Loucy (cell line): ENCODE measurements around the gene SLC5A8.

Source experiments
- H2AFZ ChIP-seq: fragments of 200-600 bp; sonication (generic); 2 replicates; pipeline ENCODE4 v1.6.0; 2016; ENCODE audit warnings: antibody characterized with exemption, mild to moderate bottlenecking, low read length, moderate library complexity
- H3F3A ChIP-seq: fragments of 200-600 bp; 2 replicates; pipeline ENCODE4 v1.6.0; 2016; ENCODE audit warnings: antibody characterized with exemption, low read depth, mild to moderate bottlenecking
- H3K27me3 ChIP-seq: fragments of 200-600 bp; sonication (generic); 2 replicates; pipeline ENCODE4 v1.6.1; 2014; ENCODE audit warnings: low read length, mild to moderate bottlenecking; ENCODE audit not compliant: insufficient read depth, poor library complexity, severe bottlenecking
- H3K36me3 ChIP-seq: fragments of 200-600 bp; sonication (generic); 2 replicates; pipeline ENCODE4 v1.6.1; 2016; ENCODE audit warnings: low read length; ENCODE audit not compliant: insufficient read depth
- H3K4me1 ChIP-seq: fragments of 200-600 bp; sonication (generic); 2 replicates; pipeline ENCODE4 v1.5.1; 2014; ENCODE audit warnings: low read length, mild to moderate bottlenecking; ENCODE audit not compliant: insufficient read depth, poor library complexity, severe bottlenecking
- H3K4me2 ChIP-seq: fragments of 200-600 bp; sonication (generic); 2 replicates; pipeline ENCODE4 v1.6.0; 2014; ENCODE audit warnings: antibody characterized with exemption, low read length, low read depth, mild to moderate bottlenecking; ENCODE audit not compliant: poor library complexity, severe bottlenecking
- H3K4me3 ChIP-seq: fragments of 200-600 bp; sonication (generic); 2 replicates; pipeline ENCODE4 v1.5.1; 2014; ENCODE audit warnings: low read length, mild to moderate bottlenecking, mixed read lengths; ENCODE audit not compliant: poor library complexity, severe bottlenecking
- H3K79me2 ChIP-seq: fragments of 200-600 bp; sonication (generic); 2 replicates; pipeline ENCODE4 v1.6.1; 2014; ENCODE audit warnings: low read length; ENCODE audit not compliant: insufficient read depth
- H3K9ac ChIP-seq: fragments of 200-600 bp; sonication (generic); 2 replicates; pipeline ENCODE4 v1.6.0; 2014; ENCODE audit warnings: mild to moderate bottlenecking, low read depth, low read length, moderate library complexity; ENCODE audit not compliant: poor library complexity, severe bottlenecking
- H3K9me2 ChIP-seq: fragments of 200-600 bp; sonication (generic); replicated peaks from 2 replicates; pipeline ENCODE4 v1.6.1; 2016; ENCODE audit warnings: low read depth, low read length, mixed read lengths
- H3K9me3 ChIP-seq: fragments of 200-600 bp; sonication (generic); 2 replicates; pipeline ENCODE4 v1.6.1; 2014; ENCODE audit warnings: mild to moderate bottlenecking, antibody characterized with exemption, low read length, low read depth; ENCODE audit not compliant: insufficient read depth
- H4K20me1 ChIP-seq: fragments of 200-600 bp; sonication (generic); 2 replicates; pipeline ENCODE4 v1.6.0; 2014; ENCODE audit warnings: antibody characterized with exemption, low read length, mild to moderate bottlenecking; ENCODE audit not compliant: insufficient read depth, poor library complexity, severe bottlenecking
- CTCF ChIP-seq: fragments of 200-600 bp; sonication (generic); conservative IDR thresholded peaks from 2 replicates; pipeline ENCODE4 v1.5.1; 2014; ENCODE audit warnings: mild to moderate bottlenecking, antibody characterized with exemption, low read length
- EZH2phosphoT487 ChIP-seq: fragments of 200-600 bp; IDR thresholded peaks from 2 replicates; pipeline ENCODE4 v1.6.1; 2018; ENCODE audit warnings: antibody characterized with exemption, mild to moderate bottlenecking, moderate library complexity, borderline replicate concordance

The SLC5A8 gene

GRCh38 chr12:101230547-101230946, 20.5 kb upstream of the SLC5A8 start:
- Histone ChIP-seq H3K27me3 (no peaks in the 10 kb centered on the region), H3K4me3 (no peak overlapping the region), H2AFZ (no peak overlapping the region), H3K36me3 (no peaks in the 10 kb centered on the region), H3K9me2 (no peaks in the 10 kb centered on the region), H3K9ac (no peak overlapping the region), H4K20me1 (no peaks in the 10 kb centered on the region), H3K79me2 (no peaks in the 10 kb centered on the region), H3F3A (no peaks in the 10 kb centered on the region), H3K4me1 (no peaks in the 10 kb centered on the region), H3K9me3 (no peaks in the 10 kb centered on the region), H3K4me2 (no peak overlapping the region)
- TF ChIP-seq CTCF (no peak), EZH2phosphoT487 (no peak)

GRCh38 chr12:101229841-101230241, 19.8 kb upstream of the SLC5A8 start:
- TF ChIP-seq CTCF (no peak), EZH2phosphoT487 (no peak)
- Histone ChIP-seq H2AFZ (no peak overlapping the region), H3K4me1 (no peaks in the 10 kb centered on the region), H3K9me2 (no peaks in the 10 kb centered on the region), H3K79me2 (no peaks in the 10 kb centered on the region), H3K9ac (no peak overlapping the region), H3K4me2 (no peak overlapping the region), H3F3A (no peaks in the 10 kb centered on the region), H3K36me3 (no peaks in the 10 kb centered on the region), H4K20me1 (no peaks in the 10 kb centered on the region), H3K9me3 (no peaks in the 10 kb centered on the region), H3K4me3 (no peak overlapping the region), H3K27me3 (no peaks in the 10 kb centered on the region)

DNA sequence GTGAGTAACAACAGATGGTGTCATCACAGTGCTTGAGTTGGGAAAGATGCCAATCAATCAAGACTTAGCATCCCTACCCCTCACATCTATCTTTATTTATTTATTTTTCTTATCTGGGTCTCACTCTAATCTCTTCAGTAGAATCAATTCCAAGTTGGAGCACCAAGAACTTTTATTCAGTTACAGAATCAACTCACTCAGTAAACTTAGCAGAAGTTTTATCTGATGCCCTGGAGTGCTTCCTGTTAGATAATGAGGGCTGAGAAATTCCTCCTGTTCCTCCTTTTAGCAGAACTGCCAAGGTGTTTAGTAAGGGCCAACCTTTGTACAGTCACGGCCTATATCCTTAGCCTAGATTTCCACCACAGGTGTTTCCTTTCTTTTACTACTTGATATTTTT, 11.3 kb upstream of the SLC5A8 start:
- TF ChIP-seq CTCF (no peak), EZH2phosphoT487 (no peak)
- H2AFZ ChIP-seq = no peak overlapping the region
- H3K9me3 ChIP-seq = no peaks in the 10 kb centered on the region; the same call in 1 of the 2 replicates

More for the DNA sequence above, 11.3 kb upstream of the SLC5A8 start:
- no peak overlapping the region for H3K4me2 ChIP-seq
- no peaks in the 10 kb centered on the region for H3K36me3 ChIP-seq
- H3K9ac ChIP-seq = no peak overlapping the region
- no peaks in the 10 kb centered on the region for H3F3A ChIP-seq
- no peaks in the 10 kb centered on the region for H3K9me2 ChIP-seq
- no peaks in the 10 kb centered on the region for H3K79me2 ChIP-seq
- no peaks in the 10 kb centered on the region for H3K4me1 ChIP-seq
- H4K20me1 ChIP-seq = no peaks in the 10 kb centered on the region
- H3K27me3 ChIP-seq = no peaks in the 10 kb centered on the region
- no peak overlapping the region for H3K4me3 ChIP-seq
